ENCODE results near the gene VPS51.

The VPS51 gene

DNA sequence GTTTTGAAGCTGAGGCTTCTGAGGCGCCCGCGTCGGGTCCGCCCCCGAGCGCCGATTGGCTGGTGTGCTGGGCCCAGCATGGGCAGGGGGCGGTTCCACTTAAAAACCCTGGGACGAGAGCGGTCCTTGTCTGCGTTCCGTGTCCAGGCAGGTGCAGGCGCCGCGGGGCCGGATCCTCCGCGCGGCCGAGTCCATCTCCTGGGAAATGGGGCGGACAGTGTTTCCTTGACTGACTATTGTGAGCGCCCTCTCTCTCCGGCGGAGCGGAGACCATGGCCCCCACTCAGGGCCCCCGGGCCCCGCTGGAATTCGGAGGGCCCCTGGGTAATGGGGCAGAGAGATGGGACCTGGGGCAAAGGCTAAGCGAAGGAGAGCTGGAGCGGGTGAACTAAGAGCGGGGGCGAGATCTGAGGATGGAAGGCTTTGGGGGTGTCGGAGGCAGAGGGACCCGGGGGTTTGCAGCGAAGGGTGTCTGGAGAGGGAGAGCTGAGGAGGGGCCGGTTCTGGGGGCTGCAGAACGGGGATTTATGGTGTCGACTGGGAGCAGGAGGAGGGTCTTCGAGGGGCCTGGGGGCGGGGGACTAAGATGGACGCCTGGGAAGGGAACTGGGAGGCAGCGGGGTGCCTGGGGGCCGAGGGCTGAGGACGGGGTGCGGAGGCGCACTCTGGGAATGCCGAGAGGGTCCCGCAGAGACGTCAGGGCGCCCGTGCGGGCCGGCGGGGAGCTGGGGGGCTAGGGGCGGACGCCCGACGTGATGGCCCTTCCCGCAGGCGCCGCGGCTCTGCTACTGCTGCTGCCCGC lies 15.9 kb downstream of the VPS51 start, which contains the start of gene TM7SF2:
Gene TM7SF2, plus strand, starts transcription at position 129 of the 802 bp plus-strand sequence. Its CDS starts 144 bp downstream, at position 273.
- H4K20me1 ChIP-seq (ENCODE audit: insufficient read depth, low read length), result no peaks in the 10 kb centered on the region
- no peaks in the 10 kb centered on the region for H3K79me2 ChIP-seq (ENCODE audit: insufficient read depth, low read length)
- peak within 1 kb of the TSS; percentile 86 for H3K9ac ChIP-seq (ENCODE audit: low read length)
- TF ChIP-seq EZH2 (IDR thresholded peaks at IDR 0.05; ENCODE audit: borderline replicate concordance, low read length), result no peak
- TF ChIP-seq, protein P1, sequence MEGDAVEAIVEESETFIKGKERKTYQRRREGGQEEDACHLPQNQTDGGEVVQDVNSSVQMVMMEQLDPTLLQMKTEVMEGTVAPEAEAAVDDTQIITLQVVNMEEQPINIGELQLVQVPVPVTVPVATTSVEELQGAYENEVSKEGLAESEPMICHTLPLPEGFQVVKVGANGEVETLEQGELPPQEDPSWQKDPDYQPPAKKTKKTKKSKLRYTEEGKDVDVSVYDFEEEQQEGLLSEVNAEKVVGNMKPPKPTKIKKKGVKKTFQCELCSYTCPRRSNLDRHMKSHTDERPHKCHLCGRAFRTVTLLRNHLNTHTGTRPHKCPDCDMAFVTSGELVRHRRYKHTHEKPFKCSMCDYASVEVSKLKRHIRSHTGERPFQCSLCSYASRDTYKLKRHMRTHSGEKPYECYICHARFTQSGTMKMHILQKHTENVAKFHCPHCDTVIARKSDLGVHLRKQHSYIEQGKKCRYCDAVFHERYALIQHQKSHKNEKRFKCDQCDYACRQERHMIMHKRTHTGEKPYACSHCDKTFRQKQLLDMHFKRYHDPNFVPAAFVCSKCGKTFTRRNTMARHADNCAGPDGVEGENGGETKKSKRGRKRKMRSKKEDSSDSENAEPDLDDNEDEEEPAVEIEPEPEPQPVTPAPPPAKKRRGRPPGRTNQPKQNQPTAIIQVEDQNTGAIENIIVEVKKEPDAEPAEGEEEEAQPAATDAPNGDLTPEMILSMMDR (IDR thresholded peaks at IDR 0.05; ENCODE audit: low read length), result no peak
- H3K4me3 ChIP-seq (ENCODE audit: low read depth, low read length, poor library complexity, severe bottlenecking), result peak within 1 kb of the TSS; percentile 75
- no peaks in the 10 kb centered on the region for H3K9me3 ChIP-seq (ENCODE audit: low read length)
- peaks cover 46% of the 10 kb centered on the region for H3K4me1 ChIP-seq (ENCODE audit: insufficient read depth, low read length, severe bottlenecking)
- H2AFZ ChIP-seq (ENCODE audit: low read length), result no peak within 1 kb of the TSS
- peaks cover 41% of the 10 kb centered on the region for H3K36me3 ChIP-seq (ENCODE audit: insufficient read depth, low read length)
- no peaks in the 10 kb centered on the region for H3K27me3 ChIP-seq (ENCODE audit: insufficient read depth, low read length)
- H3F3A ChIP-seq (ENCODE audit: insufficient read depth, low read length), result 0 out of 2 replicates have a peak, but pooled peaks cover 5% of the 10 kb centered on the region
- H3K27ac ChIP-seq (ENCODE audit: low read depth, low read length, poor library complexity, severe bottlenecking), result peak within 1 kb of the TSS; percentile 98
- peak within 1 kb of the TSS; percentile 90 for H3K4me2 ChIP-seq (ENCODE audit: low read length)
- H3K9me2 ChIP-seq (ENCODE audit: low read depth, low read length), result no peaks in the 10 kb centered on the region

DNA sequence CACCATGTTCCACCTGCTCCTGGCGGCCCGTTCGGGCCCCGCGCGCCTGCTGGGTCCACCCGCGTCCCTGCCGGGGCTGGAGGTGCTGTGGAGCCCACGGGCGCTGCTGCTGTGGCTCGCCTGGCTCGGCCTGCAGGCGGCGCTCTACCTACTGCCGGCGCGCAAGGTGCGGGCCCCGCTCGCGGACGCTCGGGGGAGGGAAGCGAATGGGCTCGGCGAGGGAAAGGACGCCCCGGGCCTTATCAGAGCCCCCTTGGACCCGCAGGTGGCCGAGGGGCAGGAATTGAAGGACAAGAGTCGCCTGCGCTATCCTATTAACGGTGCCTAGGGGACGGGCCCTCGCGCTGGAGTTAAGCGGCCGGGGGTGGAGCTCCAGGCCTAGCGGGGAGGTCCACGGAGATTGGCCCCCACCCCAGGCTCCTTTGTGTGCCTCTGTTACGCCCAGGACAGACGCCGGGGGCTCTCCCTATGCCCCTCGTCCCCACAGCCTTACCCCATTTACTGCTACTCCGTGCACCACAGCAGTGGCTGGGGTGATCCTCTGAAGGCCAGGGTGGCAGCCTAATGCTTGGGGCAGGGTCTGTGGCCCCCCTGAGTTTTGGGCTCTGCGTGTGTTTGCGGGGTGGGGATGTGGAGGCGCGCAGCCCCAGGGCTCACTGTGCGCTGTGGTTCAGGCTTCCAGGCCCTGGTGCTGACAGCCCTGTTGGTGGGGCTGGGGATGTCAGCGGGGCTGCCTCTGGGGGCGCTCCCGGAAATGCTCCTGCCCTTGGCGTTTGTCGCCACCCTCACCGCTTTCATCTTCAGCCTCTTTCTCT lies 16.7 kb downstream of the VPS51 start:
- peaks cover 49% of the 10 kb centered on the region for H3K4me1 ChIP-seq (ENCODE audit: insufficient read depth, low read length, severe bottlenecking)
- 0 out of 2 replicates have a peak, but pooled peaks cover 5% of the 10 kb centered on the region for H3F3A ChIP-seq (ENCODE audit: insufficient read depth, low read length)
- H3K9me3 ChIP-seq (ENCODE audit: low read length), result no peaks in the 10 kb centered on the region
- peak overlapping the region; percentile 86 for H3K9ac ChIP-seq (ENCODE audit: low read length)
- H3K79me2 ChIP-seq (ENCODE audit: insufficient read depth, low read length), result no peaks in the 10 kb centered on the region
- peak overlapping the region; percentile 90 for H3K4me2 ChIP-seq (ENCODE audit: low read length)
- peak overlapping the region; percentile 98 for H3K27ac ChIP-seq (ENCODE audit: low read depth, low read length, poor library complexity, severe bottlenecking)
- H3K4me3 ChIP-seq (ENCODE audit: low read depth, low read length, poor library complexity, severe bottlenecking), result peak overlapping the region; percentile 75
- no peak for TF ChIP-seq EZH2 (IDR thresholded peaks at IDR 0.05; ENCODE audit: borderline replicate concordance, low read length)
- TF ChIP-seq, protein P1 (IDR thresholded peaks at IDR 0.05; ENCODE audit: low read length), result peak; percentile 94
- H3K27me3 ChIP-seq (ENCODE audit: insufficient read depth, low read length), result no peaks in the 10 kb centered on the region
- peaks cover 41% of the 10 kb centered on the region for H3K36me3 ChIP-seq (ENCODE audit: insufficient read depth, low read length)
- no peak overlapping the region for H2AFZ ChIP-seq (ENCODE audit: low read length)
- H4K20me1 ChIP-seq (ENCODE audit: insufficient read depth, low read length), result no peaks in the 10 kb centered on the region
- H3K9me2 ChIP-seq (ENCODE audit: low read depth, low read length), result no peaks in the 10 kb centered on the region

DNA sequence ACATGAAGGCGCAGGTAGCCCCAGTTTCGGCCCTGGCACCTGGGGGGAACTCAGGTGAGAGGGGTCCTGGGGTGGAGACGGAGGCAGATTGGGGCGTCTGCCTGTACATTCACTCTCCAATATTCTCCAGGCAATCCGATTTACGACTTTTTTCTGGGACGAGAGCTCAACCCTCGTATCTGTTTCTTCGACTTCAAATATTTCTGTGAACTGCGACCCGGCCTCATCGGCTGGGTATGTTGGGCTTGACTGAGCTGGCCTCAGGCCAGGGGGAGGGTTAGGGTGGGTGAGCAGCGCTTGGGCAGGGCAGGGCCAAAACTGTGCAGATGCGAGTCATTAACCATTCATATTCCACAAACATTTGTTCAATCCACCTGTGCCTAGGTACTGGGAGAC lies 17.3 kb downstream of the VPS51 start:
- H3K4me3 ChIP-seq (ENCODE audit: low read depth, low read length, poor library complexity, severe bottlenecking), result peak overlapping the region; percentile 75
- H3K4me2 ChIP-seq (ENCODE audit: low read length), result peak overlapping the region; percentile 90
- H3K36me3 ChIP-seq (ENCODE audit: insufficient read depth, low read length), result peaks cover 46% of the 10 kb centered on the region
- no peak for TF ChIP-seq EZH2 (IDR thresholded peaks at IDR 0.05; ENCODE audit: borderline replicate concordance, low read length)
- TF ChIP-seq, protein P1 (IDR thresholded peaks at IDR 0.05; ENCODE audit: low read length), result no peak
- peak overlapping the region; percentile 86 for H3K9ac ChIP-seq (ENCODE audit: low read length)
- no peaks in the 10 kb centered on the region for H4K20me1 ChIP-seq (ENCODE audit: insufficient read depth, low read length)
- H2AFZ ChIP-seq (ENCODE audit: low read length), result no peak overlapping the region
- H3K27me3 ChIP-seq (ENCODE audit: insufficient read depth, low read length), result no peaks in the 10 kb centered on the region
- peak overlapping the region; percentile 98 for H3K27ac ChIP-seq (ENCODE audit: low read depth, low read length, poor library complexity, severe bottlenecking)
- no peaks in the 10 kb centered on the region for H3K9me2 ChIP-seq (ENCODE audit: low read depth, low read length)
- 0 out of 2 replicates have a peak, but pooled peaks cover 5% of the 10 kb centered on the region for H3F3A ChIP-seq (ENCODE audit: insufficient read depth, low read length)
- H3K79me2 ChIP-seq (ENCODE audit: insufficient read depth, low read length), result no peaks in the 10 kb centered on the region
- no peaks in the 10 kb centered on the region for H3K9me3 ChIP-seq (ENCODE audit: low read length)
- H3K4me1 ChIP-seq (ENCODE audit: insufficient read depth, low read length, severe bottlenecking), result peaks cover 49% of the 10 kb centered on the region
